Measurements from ENCODE around the gene CORO2B. TPM values are rescaled to one million over a fixed set of nuclear protein-coding genes. Genes with fewer than 3 reads are reported as not detected.

Gene CORO2B
- total and polyA plus RNA-seq, 2 experiments from 2014 or later = 1.6 to 4.6 TPM

GRCh38 chr15:68581725-68582124, 2.9 kb downstream of the CORO2B start:
- H3K36me3 Mint-ChIP-seq (ENCODE audit: low read depth) = no peaks in the 10 kb centered on the region; the same call in 2 of the 3 replicates
- H3K27me3 Mint-ChIP-seq (ENCODE audit: insufficient read depth, low read depth, poor library complexity) = peaks cover 34% of the 10 kb centered on the region
- Histone ChIP-seq H3K9me2 (ENCODE audit: insufficient read depth) (no peaks in the 10 kb centered on the region), H3K27me3 (ENCODE audit: insufficient read depth) (peaks cover 40% of the 10 kb centered on the region), H3K4me1 (ENCODE audit: insufficient read depth) (peaks cover 22% of the 10 kb centered on the region; the same call in 1 of the 2 replicates), H3K79me2 (replicated peaks; ENCODE audit: insufficient read depth) (no peaks in the 10 kb centered on the region), H3K4me3 (no peak overlapping the region), H4K20me1 (replicated peaks; ENCODE audit: insufficient read depth) (no peaks in the 10 kb centered on the region), H3K36me3 (ENCODE audit: insufficient read depth) (no peaks in the 10 kb centered on the region), H3F3A (replicated peaks; ENCODE audit: low read depth) (0 out of 2 replicates have a peak, but pooled peaks cover 6% of the 10 kb centered on the region), H2AFZ (no peak overlapping the region), H3K27ac (ENCODE audit: low read depth) (no peak overlapping the region), H3K4me2 (no peak overlapping the region)
- no peak for TF ChIP-seq CREB1 (CRISPR knock-in tag; IDR thresholded peaks at IDR 0.05; ENCODE audit: low read depth)
- TF ChIP-seq JUNB (IDR thresholded peaks at IDR 0.05; ENCODE audit: unreplicated experiment) = no peak
- TF ChIP-seq EZH2 (IDR thresholded peaks at IDR 0.05; ENCODE audit: low read depth, unreplicated experiment) = no peak
- no peak for TF ChIP-seq NANOG (IDR thresholded peaks at IDR 0.05; ENCODE audit: borderline replicate concordance)
- no peak for TF ChIP-seq REST (IDR thresholded peaks at IDR 0.05; ENCODE audit: unreplicated experiment)
- no peak for TF ChIP-seq STAT1 (IDR thresholded peaks at IDR 0.05; ENCODE audit: unreplicated experiment)
- no peak overlapping the region for H3K4me3 Mint-ChIP-seq
- no peaks in the 10 kb centered on the region for H3K9me3 Mint-ChIP-seq
- DNase-seq (ENCODE audit: low spot score) = no peak
- ATAC-seq = no peak
- H3K4me1 Mint-ChIP-seq = peaks cover 57% of the 10 kb centered on the region
- no peak overlapping the region for H3K27ac Mint-ChIP-seq

- no peak overlapping the region for H3K4me3 ChIP-seq
- DNase-seq (ENCODE audit: low spot score) (no peak), ATAC-seq (no peak)
- Mint-ChIP-seq H3K27me3 (ENCODE audit: insufficient read depth, low read depth, poor library complexity) (peaks cover 30% of the 10 kb centered on the region), H3K36me3 (ENCODE audit: low read depth) (no peaks in the 10 kb centered on the region; the same call in 2 of the 3 replicates), H3K27ac (no peak overlapping the region), H3K4me3 (no peak overlapping the region), H3K4me1 (peaks cover 52% of the 10 kb centered on the region), H3K9me3 (no peaks in the 10 kb centered on the region)
- H3K4me1 ChIP-seq (ENCODE audit: insufficient read depth) = peaks cover 17% of the 10 kb centered on the region; the same call in 1 of the 2 replicates
- H3F3A ChIP-seq (replicated peaks; ENCODE audit: low read depth) = 0 out of 2 replicates have a peak, but pooled peaks cover 6% of the 10 kb centered on the region
- H3K27me3 ChIP-seq (ENCODE audit: insufficient read depth) = peaks cover 35% of the 10 kb centered on the region
- H3K36me3 ChIP-seq (ENCODE audit: insufficient read depth) = no peaks in the 10 kb centered on the region
- no peaks in the 10 kb centered on the region for H4K20me1 ChIP-seq (replicated peaks; ENCODE audit: insufficient read depth)
- no peak overlapping the region for H3K4me2 ChIP-seq
- H3K27ac ChIP-seq (ENCODE audit: low read depth) = no peak overlapping the region
- no peaks in the 10 kb centered on the region for H3K9me2 ChIP-seq (ENCODE audit: insufficient read depth)
- no peak overlapping the region for H2AFZ ChIP-seq
- H3K79me2 ChIP-seq (replicated peaks; ENCODE audit: insufficient read depth) = no peaks in the 10 kb centered on the region
- TF ChIP-seq ZNF114 (CRISPR knock-in tag; IDR thresholded peaks at IDR 0.05) (no peak), JUNB (IDR thresholded peaks at IDR 0.05; ENCODE audit: unreplicated experiment) (no peak), POLR2AphosphoS5 (IDR thresholded peaks at IDR 0.05; ENCODE audit: low read depth) (no peak), ETS1 (IDR thresholded peaks at IDR 0.05) (no peak), ZNF331 (CRISPR knock-in tag; IDR thresholded peaks at IDR 0.05; ENCODE audit: low read depth) (no peak), NANOG (IDR thresholded peaks at IDR 0.05; ENCODE audit: borderline replicate concordance) (no peak), REST (IDR thresholded peaks at IDR 0.05; ENCODE audit: unreplicated experiment) (no peak)
Measured at GRCh38 chr15:68582236-68582635, 3.4 kb downstream of the CORO2B start.

All from GM23338 (cell line).